Measurements from ENCODE around the gene ACADM. TPM values are rescaled to one million over a fixed set of nuclear protein-coding genes. Genes with fewer than 3 reads are reported as not detected.

The ACADM gene
- total RNA-seq, 1 experiment from 2014 or later = 48.7 TPM

DNA sequence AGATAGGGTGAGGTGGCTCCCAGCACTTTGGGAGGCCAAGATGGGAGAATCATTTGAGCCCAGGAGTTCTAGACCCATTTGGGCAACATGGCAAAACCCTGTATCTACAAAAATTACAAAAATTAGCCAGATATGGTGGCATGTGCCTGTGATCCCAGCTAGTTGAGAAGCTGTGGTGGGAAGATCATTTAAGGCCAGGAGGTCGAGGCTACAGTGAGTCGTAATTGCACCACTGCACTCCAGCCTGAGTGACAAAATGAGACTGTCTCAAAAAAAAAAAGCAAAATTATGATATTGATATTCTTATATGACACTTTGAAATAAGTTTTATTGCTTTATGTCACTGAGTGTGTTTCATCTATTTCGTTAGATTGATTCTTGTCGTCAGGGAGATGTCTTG is 7.4 kb downstream of the ACADM start:
- intact Hi-C loops (cut with micrococcal nuclease) = no loop called here
- Histone ChIP-seq H3K27me3 (ENCODE audit: insufficient read depth, low read length) (no peaks in the 10 kb centered on the region), H3K9me3 (ENCODE audit: control insufficient read depth in 1 of 2, insufficient read depth in 1 of 2, low read depth in 1 of 2, low read length in 2 of 2) (no peaks in the 10 kb centered on the region), H3K4me1 (ENCODE audit: control insufficient read depth in 1 of 2, insufficient read depth in 2 of 2, low read length in 2 of 2) (no peaks in the 10 kb centered on the region), H3K36me3 (ENCODE audit: control insufficient read depth in 1 of 2, insufficient read depth in 2 of 2, low read length in 2 of 2) (peaks cover 5 to 14% of the 10 kb centered on the region in 2 experiments; a peak in 2 of 4 replicates), H3K79me2 (ENCODE audit: insufficient read depth, low read length) (peaks cover 32% of the 10 kb centered on the region), H3K27ac (ENCODE audit: low read depth, low read length) (no peak overlapping the region), H3K4me3 (replicated peaks in 1 of 2; ENCODE audit: low read depth in 1 of 2, low read length in 2 of 2) (no peak overlapping the region), H2AFZ (ENCODE audit: low read depth, low read length, poor library complexity, severe bottlenecking) (no peak overlapping the region), H3K9me2 (ENCODE audit: insufficient read depth) (no peaks in the 10 kb centered on the region), H3K9ac (ENCODE audit: low read length) (no peak overlapping the region), H3K4me2 (ENCODE audit: low read length) (no peak overlapping the region), H4K20me1 (ENCODE audit: insufficient read depth) (no peaks in the 10 kb centered on the region)
- RAD21 ChIA-PET (ENCODE audit: low non-redundant PET in 1 of 2, low total read pairs in 2 of 2, uncharacterized antibody in 2 of 2, unreplicated experiment in 2 of 2) = no interaction called here
- TF ChIP-seq, protein P1, sequence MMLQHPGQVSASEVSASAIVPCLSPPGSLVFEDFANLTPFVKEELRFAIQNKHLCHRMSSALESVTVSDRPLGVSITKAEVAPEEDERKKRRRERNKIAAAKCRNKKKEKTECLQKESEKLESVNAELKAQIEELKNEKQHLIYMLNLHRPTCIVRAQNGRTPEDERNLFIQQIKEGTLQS (IDR thresholded peaks at IDR 0.05) = no peak
- TF ChIP-seq TCF7L2 (IDR thresholded peaks at IDR 0.05; ENCODE audit: borderline replicate concordance, extremely low read depth, insufficient read depth, insufficient read length) = no peak
- no peak for TF ChIP-seq SRF (IDR thresholded peaks at IDR 0.05; ENCODE audit: low read depth)
- no peak for TF ChIP-seq POLR2AphosphoS5 (IDR thresholded peaks at IDR 0.05; ENCODE audit: low read depth, low read length)
- TF ChIP-seq SP1 (IDR thresholded peaks at IDR 0.05; ENCODE audit: low read depth) = no peak
- TF ChIP-seq SIN3A (IDR thresholded peaks at IDR 0.05; ENCODE audit: low read depth) = no peak
- no peak for TF ChIP-seq FOSL1 (IDR thresholded peaks at IDR 0.05; ENCODE audit: low read depth)
- no peak for TF ChIP-seq POLR2A (IDR thresholded peaks at IDR 0.05; ENCODE audit: borderline replicate concordance, extremely low read depth, insufficient read depth, insufficient read length)
- TF ChIP-seq CEBPB (IDR thresholded peaks at IDR 0.05; ENCODE audit: low read depth) = no peak
- no peak for TF ChIP-seq ELF1 (IDR thresholded peaks at IDR 0.05; ENCODE audit: borderline replicate concordance, low read depth)
- no peak for TF ChIP-seq EZH2phosphoT487 (IDR thresholded peaks at IDR 0.05; ENCODE audit: borderline replicate concordance)
- no peak for TF ChIP-seq EGR1 (IDR thresholded peaks at IDR 0.05; ENCODE audit: low read depth)
- TF ChIP-seq ZNF274 (IDR thresholded peaks at IDR 0.05; ENCODE audit: low read depth, low read length) = no peak
- no TSS peak for BruUV-seq (replicated peaks)
- POLR2A ChIA-PET = no interaction called here
- ATAC-seq = no peak
- CTCF ChIA-PET = no interaction called here
- no peak for DNase-seq (ENCODE audit: low read depth, low spot score)

- H3K4me3 ChIP-seq (replicated peaks in 1 of 2; ENCODE audit: low read depth in 1 of 2, low read length in 2 of 2) = no peak overlapping the region
- ChIA-PET CTCF (no interaction called here), RAD21 (ENCODE audit: low non-redundant PET in 1 of 2, low total read pairs in 2 of 2, uncharacterized antibody in 2 of 2, unreplicated experiment in 2 of 2) (no interaction called here), POLR2A (no interaction called here)
- no peak overlapping the region for H3K9ac ChIP-seq (ENCODE audit: low read length)
- no peaks in the 10 kb centered on the region for H4K20me1 ChIP-seq (ENCODE audit: insufficient read depth)
- DNase-seq (ENCODE audit: low read depth, low spot score) (no peak), ATAC-seq (no peak)
- intact Hi-C loops (cut with micrococcal nuclease) = no loop called here
- no peak overlapping the region for H3K27ac ChIP-seq (ENCODE audit: low read depth, low read length)
- H3K4me2 ChIP-seq (ENCODE audit: low read length) = no peak overlapping the region
- no peaks in the 10 kb centered on the region for H3K9me2 ChIP-seq (ENCODE audit: insufficient read depth)
- H3K27me3 ChIP-seq (ENCODE audit: insufficient read depth, low read length) = no peaks in the 10 kb centered on the region
- BruUV-seq (replicated peaks) = no TSS peak
- no peaks in the 10 kb centered on the region for H3K4me1 ChIP-seq (ENCODE audit: control insufficient read depth in 1 of 2, insufficient read depth in 2 of 2, low read length in 2 of 2)
- no peak overlapping the region for H2AFZ ChIP-seq (ENCODE audit: low read depth, low read length, poor library complexity, severe bottlenecking)
- TF ChIP-seq ZNF274 (IDR thresholded peaks at IDR 0.05; ENCODE audit: low read depth, low read length) = no peak
- no peak for TF ChIP-seq JUND (IDR thresholded peaks at IDR 0.05)
- no peak for TF ChIP-seq YY1 (IDR thresholded peaks at IDR 0.05; ENCODE audit: extremely low read depth, insufficient replicate concordance, low read depth, low read length)
- no peak for TF ChIP-seq REST (IDR thresholded peaks at IDR 0.05; ENCODE audit: low read depth)
- TF ChIP-seq SIN3A (IDR thresholded peaks at IDR 0.05; ENCODE audit: low read depth) = no peak
- no peak for TF ChIP-seq RAD21 (IDR thresholded peaks at IDR 0.05; ENCODE audit: low read depth)
- no peak for TF ChIP-seq ELF1 (IDR thresholded peaks at IDR 0.05; ENCODE audit: borderline replicate concordance, low read depth)
- no peak for TF ChIP-seq MAX (IDR thresholded peaks at IDR 0.05)
- no peak for TF ChIP-seq CEBPB (IDR thresholded peaks at IDR 0.05; ENCODE audit: low read depth)
- no peak for TF ChIP-seq POLR2A (IDR thresholded peaks at IDR 0.05; ENCODE audit: borderline replicate concordance, extremely low read depth, insufficient read depth, insufficient read length)
- no peak for TF ChIP-seq EGR1 (IDR thresholded peaks at IDR 0.05; ENCODE audit: low read depth)
- TF ChIP-seq, protein P1 (IDR thresholded peaks at IDR 0.05) = no peak
- no peak for TF ChIP-seq EZH2 (IDR thresholded peaks at IDR 0.05)
- peaks cover 5 to 17% of the 10 kb centered on the region in 2 experiments; a peak in 2 of 4 replicates for H3K36me3 ChIP-seq (ENCODE audit: control insufficient read depth in 1 of 2, insufficient read depth in 2 of 2, low read length in 2 of 2)
- H3K9me3 ChIP-seq (ENCODE audit: control insufficient read depth in 1 of 2, insufficient read depth in 1 of 2, low read depth in 1 of 2, low read length in 2 of 2) = no peaks in the 10 kb centered on the region
- H3K79me2 ChIP-seq (ENCODE audit: insufficient read depth, low read length) = peaks cover 24% of the 10 kb centered on the region
Observed at GRCh38 chr1:75732703-75733102, 8.2 kb downstream of the ACADM start.

Data from HCT116 (cell line).